Measurements from ENCODE around the gene MT1H. TPM values are rescaled to one million over a fixed set of nuclear protein-coding genes. Genes with fewer than 3 reads are reported as not detected.
"Not testable (repeated sequence)": the region's sequence is repeated elsewhere in the genome, so short reads cannot be mapped to it uniquely, and the experiment has no call there.

The MT1H gene
- total RNA-seq, 2 experiments from 2014 or later: 0.61 TPM; not detected in 1

DNA sequence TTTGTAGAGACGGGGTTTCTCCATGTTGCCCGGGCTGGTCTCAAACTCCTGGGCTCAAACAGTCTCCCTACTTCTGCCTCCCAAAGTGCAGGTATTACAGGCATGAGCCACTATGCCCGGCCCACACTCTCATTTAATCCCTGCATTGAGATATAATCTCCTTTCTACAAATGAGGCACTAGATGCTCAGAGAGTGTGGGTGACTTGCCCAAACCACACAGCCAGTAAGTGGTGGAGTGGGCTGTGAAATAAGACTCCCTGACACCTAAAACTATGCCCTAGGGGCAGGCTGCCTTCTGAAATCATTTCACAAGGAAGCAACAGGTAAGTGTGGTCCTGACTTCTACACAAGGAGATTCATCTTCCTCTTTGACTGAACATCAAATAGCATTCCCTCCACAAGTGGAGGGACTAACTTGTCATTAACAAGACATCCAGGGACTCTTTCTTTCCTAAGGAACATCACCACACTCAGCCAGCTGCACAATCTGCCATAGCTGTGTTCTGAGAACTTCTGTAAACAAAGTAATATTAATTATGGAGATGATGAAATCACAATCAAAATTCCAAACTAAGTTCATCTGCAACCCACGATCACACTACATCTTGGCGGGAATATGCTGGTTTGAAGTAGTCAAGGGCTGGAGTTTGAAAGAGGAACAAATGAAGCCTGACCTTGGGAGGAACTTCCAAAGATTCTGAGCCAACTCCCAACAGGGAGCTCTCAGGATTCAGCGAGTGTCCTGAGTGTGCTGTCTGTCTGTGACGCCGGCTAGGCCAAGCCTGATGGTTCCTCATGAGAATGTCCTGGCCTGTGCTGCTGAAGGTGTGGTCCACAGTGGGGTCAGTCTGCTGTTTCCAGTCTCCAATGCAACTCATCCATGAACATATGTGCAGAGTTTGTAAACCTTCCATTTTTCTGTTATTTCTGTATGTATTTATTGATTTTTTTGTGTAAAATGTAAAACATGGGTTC is 4.0 kb upstream of the MT1H start:
- H3K27ac Mint-ChIP-seq; DNase-seq; H3K36me3 Mint-ChIP-seq (ENCODE audit: low read depth); CTCF ChIA-PET; POLR2A ChIA-PET; ATAC-seq; H3K9me3 Mint-ChIP-seq (ENCODE audit: low read depth); H3K4me3 Mint-ChIP-seq; intact Hi-C loops (cut with DNase I, micrococcal nuclease): not testable (repeated sequence)
- Mint-ChIP-seq H3K4me1 (peaks cover 26% of the 10 kb centered on the region), H3K27me3 (peaks cover 47% of the 10 kb centered on the region)

DNA sequence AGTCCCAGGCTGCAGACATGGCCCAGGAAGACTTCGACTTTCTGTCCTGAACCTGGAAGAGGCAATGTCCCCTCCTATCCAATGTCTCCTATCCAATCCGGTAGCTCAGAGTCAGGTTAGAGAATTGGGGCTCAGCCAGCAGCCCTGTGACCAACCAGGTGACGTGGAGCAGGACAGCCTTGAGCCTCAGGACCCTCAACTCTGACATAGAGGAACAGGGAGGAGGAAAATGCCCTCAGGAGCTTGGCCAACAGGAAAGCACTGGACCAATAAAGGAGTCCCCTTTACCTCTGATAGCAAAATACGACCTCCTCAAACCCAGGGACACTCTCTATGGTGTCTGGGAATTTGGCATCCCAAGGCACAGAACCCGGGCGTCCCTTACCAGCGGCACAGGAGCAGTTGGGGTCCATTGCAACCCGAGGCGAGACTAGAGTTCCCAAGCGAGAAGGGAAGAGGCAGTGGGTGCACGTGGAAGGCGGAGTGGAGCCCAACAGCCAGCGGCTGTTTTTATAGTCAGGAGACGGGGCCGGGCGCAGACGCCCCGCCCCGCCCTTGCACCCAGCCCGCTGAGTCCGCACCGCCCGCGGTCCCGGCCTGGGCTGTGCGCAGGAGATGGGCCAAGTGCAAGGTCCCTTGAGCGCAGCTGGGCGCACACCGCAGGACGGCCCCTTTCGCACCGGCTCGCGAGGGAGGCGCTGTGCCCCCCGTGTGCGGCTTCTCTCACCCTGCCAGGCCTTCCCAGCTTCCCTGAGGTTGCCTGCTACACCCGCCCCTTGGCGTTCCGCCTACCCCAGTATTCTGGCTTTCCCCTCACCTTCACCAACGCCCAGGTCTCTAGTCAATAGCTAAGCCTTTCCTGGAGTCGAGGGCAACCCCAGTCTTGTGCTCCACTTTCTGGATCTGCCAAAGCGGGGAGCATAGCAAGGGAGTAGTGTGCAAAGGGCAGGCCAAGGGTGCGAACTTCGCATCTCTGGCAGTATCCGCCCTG is 1.7 kb upstream of the MT1H start, which contains the start of gene MT1G:
MT1G (minus strand) TSS at position 485 of the 991 bp plus-strand sequence; CDS start at position 413, 72 bp downstream.
- ATAC-seq: peak; percentile 70
- H3K27ac Mint-ChIP-seq: no peak within 1 kb of the TSS
- H3K36me3 Mint-ChIP-seq (ENCODE audit: low read depth): no peaks in the 10 kb centered on the region
- ChIA-PET POLR2A (no interaction called here), CTCF (interaction anchor here (1.1 to 1.3 kb wide), 2 partner anchors 10 to 11 kb away, joined by 3 to 5 read pairs; no protein-coding TSS in a partner anchor)
- peaks cover 63% of the 10 kb centered on the region for H3K27me3 Mint-ChIP-seq
- H3K9me3 Mint-ChIP-seq (ENCODE audit: low read depth): no peaks in the 10 kb centered on the region
- peak; percentile 69 for DNase-seq
- intact Hi-C loops (cut with DNase I, micrococcal nuclease): loop anchor here (1.0 to 2.0 kb wide), 3 partner anchors 14 to 43 kb away; partner anchors contain the start of genes MT1X (in 2 of the 2) and MT1E (in 1 of the 2)
- peaks cover 19% of the 10 kb centered on the region for H3K4me1 Mint-ChIP-seq
- peak within 1 kb of the TSS; percentile 50 for H3K4me3 Mint-ChIP-seq

- H3K4me3 Mint-ChIP-seq: no peak overlapping the region
- ATAC-seq: no peak
- H3K4me1 Mint-ChIP-seq: peaks cover 18% of the 10 kb centered on the region
- no peaks in the 10 kb centered on the region for H3K36me3 Mint-ChIP-seq (ENCODE audit: low read depth)
- no peak for DNase-seq
- ChIA-PET POLR2A (interaction anchor here (0.6 to 1.0 kb wide), 3 partner anchors 12 to 746 kb away, joined by 4 to 5 read pairs (median 4); partner anchors contain the start of genes MT1X and MT2A), CTCF (interaction anchor here (1.2 kb wide), 1 partner anchor 32 kb away, joined by 3 read pairs; no protein-coding TSS in a partner anchor)
- H3K9me3 Mint-ChIP-seq (ENCODE audit: low read depth): no peaks in the 10 kb centered on the region
- H3K27ac Mint-ChIP-seq: no peak overlapping the region
- H3K27me3 Mint-ChIP-seq: peaks cover 73% of the 10 kb centered on the region
- intact Hi-C loops (cut with DNase I, micrococcal nuclease): loop anchor here (2.0 kb wide), 2 partner anchors 13 to 45 kb away; partner anchors contain the start of genes MT1E (in 1 of the 2) and MT1X (in 1 of the 2)
These were observed 416 bp downstream of the MT1H start for GRCh38 chr16:56669840-56670619.

GRCh38 chr16:56670620-56670934 is 963 bp downstream of the MT1H start:
- no peak for ATAC-seq
- POLR2A ChIA-PET: no interaction called here
- Mint-ChIP-seq H3K27me3 (peaks cover 76% of the 10 kb centered on the region), H3K4me1 (peaks cover 23% of the 10 kb centered on the region), H3K4me3 (no peak overlapping the region), H3K27ac (no peak overlapping the region), H3K9me3 (ENCODE audit: low read depth) (no peaks in the 10 kb centered on the region), H3K36me3 (ENCODE audit: low read depth) (no peaks in the 10 kb centered on the region)
- no peak for DNase-seq
- intact Hi-C loops (cut with DNase I, micrococcal nuclease): no loop called here
- CTCF ChIA-PET: interaction anchor here (1.2 kb wide), 1 partner anchor 32 kb away, joined by 3 read pairs; no protein-coding TSS in a partner anchor

GRCh38 chr16:56671691-56672090 is 2.1 kb downstream of the MT1H start:
- Mint-ChIP-seq H3K4me1 (peaks cover 28% of the 10 kb centered on the region), H3K27me3 (peaks cover 67% of the 10 kb centered on the region)
- H3K36me3 Mint-ChIP-seq (ENCODE audit: low read depth); H3K4me3 Mint-ChIP-seq; ATAC-seq; DNase-seq; intact Hi-C loops (cut with DNase I, micrococcal nuclease); POLR2A ChIA-PET; H3K9me3 Mint-ChIP-seq (ENCODE audit: low read depth); H3K27ac Mint-ChIP-seq; CTCF ChIA-PET: not testable (repeated sequence)

GRCh38 chr16:56672171-56672570 is 2.6 kb downstream of the MT1H start:
- H3K36me3 Mint-ChIP-seq (ENCODE audit: low read depth); H3K9me3 Mint-ChIP-seq (ENCODE audit: low read depth); DNase-seq; H3K4me3 Mint-ChIP-seq; ATAC-seq; intact Hi-C loops (cut with DNase I, micrococcal nuclease); H3K27ac Mint-ChIP-seq: not testable (repeated sequence)
- peaks cover 64% of the 10 kb centered on the region for H3K27me3 Mint-ChIP-seq
- H3K4me1 Mint-ChIP-seq: peaks cover 28% of the 10 kb centered on the region
- ChIA-PET CTCF (interaction anchor here (2.3 kb wide), 1 partner anchor 30 kb away, joined by 16 read pairs; no protein-coding TSS in a partner anchor), POLR2A (interaction anchor here (0.7 kb wide), 1 partner anchor 11 kb away, joined by 3 read pairs; no protein-coding TSS in a partner anchor)

GRCh38 chr16:56672761-56673536 is 3.3 kb downstream of the MT1H start:
- no peaks in the 10 kb centered on the region for H3K9me3 Mint-ChIP-seq (ENCODE audit: low read depth)
- intact Hi-C loops (cut with DNase I, micrococcal nuclease): no loop called here
- ChIA-PET POLR2A (interaction anchor here (0.7 kb wide), 1 partner anchor 10 kb away, joined by 3 read pairs; no protein-coding TSS in a partner anchor), CTCF (interaction anchor here (0.5 to 2.3 kb wide), 7 partner anchors 10 to 97 kb away, joined by 3 to 16 read pairs (median 4); partner anchors contain the start of gene MT1X)
- ATAC-seq (peak; percentile 18), DNase-seq (no peak)
- no peak overlapping the region for H3K27ac Mint-ChIP-seq
- peaks cover 57% of the 10 kb centered on the region for H3K27me3 Mint-ChIP-seq
- H3K4me1 Mint-ChIP-seq: peaks cover 25% of the 10 kb centered on the region
- no peak overlapping the region for H3K4me3 Mint-ChIP-seq
- no peaks in the 10 kb centered on the region for H3K36me3 Mint-ChIP-seq (ENCODE audit: low read depth)

DNA sequence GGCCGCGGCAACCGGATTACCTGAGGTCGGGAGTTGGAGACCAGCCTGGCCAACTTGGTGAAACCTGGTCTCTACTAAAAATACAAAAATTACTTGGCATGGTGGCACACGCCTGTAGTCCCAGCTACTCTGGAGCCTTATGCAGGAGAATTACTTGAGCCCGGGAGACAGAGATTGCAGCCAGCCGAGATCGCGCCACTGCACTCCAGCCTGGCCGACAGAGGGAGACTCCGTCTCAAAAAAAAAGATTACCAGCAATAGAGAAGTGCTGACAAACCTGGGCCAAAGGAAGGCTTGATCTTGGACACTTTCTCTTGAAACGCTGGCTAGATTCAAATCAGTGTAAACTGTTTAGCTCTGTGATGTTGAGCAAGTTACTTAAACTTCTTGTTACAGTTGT is 4.3 kb downstream of the MT1H start:
- intact Hi-C loops (cut with DNase I, micrococcal nuclease): loop anchor here in 1 of 2 experiments (1.0 kb wide), 1 partner anchor 28 kb away; no protein-coding TSS in a partner anchor
- Mint-ChIP-seq H3K9me3 (ENCODE audit: low read depth) (no peaks in the 10 kb centered on the region), H3K27me3 (peaks cover 49% of the 10 kb centered on the region), H3K4me1 (peaks cover 19% of the 10 kb centered on the region), H3K27ac (no peak overlapping the region), H3K4me3 (no peak overlapping the region), H3K36me3 (ENCODE audit: low read depth) (no peaks in the 10 kb centered on the region)
- CTCF ChIA-PET: interaction anchor here (1.2 to 2.3 kb wide), 4 partner anchors 9 to 98 kb away, joined by 4 to 16 read pairs (median 4); partner anchors contain the start of gene MT1X
- ATAC-seq (no peak), DNase-seq (peak; percentile 53)
- POLR2A ChIA-PET: interaction anchor here (0.9 kb wide), 1 partner anchor 48 kb away, joined by 3 read pairs; the partner anchor contains the start of gene MT1E

GRCh38 chr16:56674570-56674969 is 5.0 kb downstream of the MT1H start:
- H3K27ac Mint-ChIP-seq; ATAC-seq; DNase-seq; H3K4me3 Mint-ChIP-seq; H3K36me3 Mint-ChIP-seq (ENCODE audit: low read depth); H3K9me3 Mint-ChIP-seq (ENCODE audit: low read depth): not testable (repeated sequence)
- ChIA-PET POLR2A (interaction anchor here (0.9 kb wide), 1 partner anchor 49 kb away, joined by 3 read pairs; the partner anchor contains the start of gene MT1E), CTCF (interaction anchor here (1.6 to 2.3 kb wide), 2 partner anchors 8 to 27 kb away, joined by 4 to 16 read pairs; partner anchors contain the start of gene MT1X)
- H3K27me3 Mint-ChIP-seq: peaks cover 43% of the 10 kb centered on the region
- peaks cover 16% of the 10 kb centered on the region for H3K4me1 Mint-ChIP-seq
- intact Hi-C loops (cut with DNase I, micrococcal nuclease): loop anchor here in 1 of 2 experiments (1.0 kb wide), 1 partner anchor 28 kb away; no protein-coding TSS in a partner anchor
